Ammon's horn (tissue), 1 donor: Measurements from ENCODE around the gene HHEX.

Source experiments
- DNase-seq: peaks from one replicate; pipeline ENCODE4 v3.0.0-alpha.2; 2016; ENCODE audit warnings: low spot score

HHEX gene

DNA sequence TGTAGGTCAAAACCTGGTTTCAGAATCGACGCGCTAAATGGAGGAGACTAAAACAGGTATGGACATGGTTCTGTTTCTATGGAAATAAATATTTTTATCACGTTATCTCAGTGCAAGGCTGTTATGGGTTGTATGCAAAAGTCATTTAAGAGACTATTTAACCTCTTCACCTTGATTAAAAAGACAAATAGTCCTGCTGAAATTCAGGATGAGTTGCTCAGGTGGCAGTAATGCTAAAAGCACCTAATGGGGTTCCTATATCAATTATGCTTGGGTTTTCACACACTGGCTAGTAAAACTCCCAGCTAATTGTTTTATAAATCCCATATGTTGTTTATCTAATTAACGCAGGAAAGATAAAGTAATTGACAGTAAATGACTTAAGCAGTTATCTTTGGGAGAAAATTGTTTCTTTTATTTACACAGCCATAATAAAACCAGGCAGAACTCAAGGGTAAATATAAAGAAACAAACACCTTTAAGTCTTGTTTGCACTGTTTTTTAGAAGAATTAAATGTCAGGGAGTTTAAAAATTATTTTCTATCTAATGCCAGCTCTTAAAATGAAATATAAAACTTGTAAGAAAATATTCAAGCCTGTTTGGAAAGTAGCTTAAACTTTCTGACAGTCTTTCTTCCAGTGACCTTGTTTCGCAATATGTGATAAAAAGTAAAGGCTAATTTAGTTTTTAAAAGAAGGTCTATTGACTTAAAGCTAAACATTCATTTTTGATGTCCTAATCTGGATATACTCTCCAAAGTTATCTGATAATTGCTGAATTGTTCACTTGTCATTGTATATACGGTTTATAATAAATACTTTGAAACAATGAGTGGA is 3.2 kb downstream of the HHEX start:
- no peak for DNase-seq

GRCh38 chr10:92693534-92693893 is 3.8 kb downstream of the HHEX start:
- DNase-seq = no peak

DNA sequence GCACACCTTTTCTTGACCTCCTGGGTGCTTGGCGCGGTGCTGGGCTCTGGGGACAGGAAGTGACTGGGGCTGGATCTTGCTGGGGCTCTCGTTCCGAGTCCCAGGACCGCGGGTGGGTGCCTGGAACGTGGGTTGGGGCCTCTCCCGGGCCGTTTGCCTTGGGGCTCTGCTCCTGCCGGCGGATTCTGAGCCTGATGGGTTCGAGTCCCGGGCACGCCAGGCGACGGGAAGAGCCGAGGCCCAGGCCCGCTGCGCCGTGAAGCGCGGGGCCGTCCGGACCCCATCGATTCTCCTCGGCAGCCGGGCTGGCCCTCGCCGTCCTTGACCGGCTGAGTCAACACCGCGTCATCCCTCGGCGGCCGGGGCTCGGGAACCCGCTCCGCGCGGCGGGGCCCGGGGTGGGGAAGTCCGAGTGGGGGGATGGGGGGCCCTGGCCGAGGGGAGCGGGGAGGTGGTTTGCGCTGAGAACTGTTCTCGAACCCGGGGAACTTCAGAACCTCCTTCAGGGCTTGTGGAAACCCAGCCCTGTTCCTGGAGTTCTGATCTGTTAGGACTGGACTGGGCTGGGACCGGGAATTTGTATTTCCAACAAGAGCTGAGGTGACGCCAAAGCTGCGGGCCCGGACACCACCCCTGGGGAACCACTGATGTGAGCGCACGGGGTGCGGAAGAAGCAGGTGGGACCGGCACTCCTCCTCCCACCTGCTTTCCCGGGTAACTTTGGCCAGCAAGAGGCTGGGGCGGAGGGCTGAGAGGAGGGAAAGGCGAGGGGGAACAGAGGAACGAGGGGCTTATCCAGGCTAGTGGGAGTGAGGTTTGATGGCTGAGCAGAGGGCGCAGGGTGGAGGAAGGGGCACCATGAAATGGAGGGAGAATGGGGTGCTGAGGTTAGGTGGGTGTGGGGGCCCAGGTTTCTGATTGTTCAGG is 6.2 kb downstream of the HHEX start:
- DNase-seq = no peak

DNA sequence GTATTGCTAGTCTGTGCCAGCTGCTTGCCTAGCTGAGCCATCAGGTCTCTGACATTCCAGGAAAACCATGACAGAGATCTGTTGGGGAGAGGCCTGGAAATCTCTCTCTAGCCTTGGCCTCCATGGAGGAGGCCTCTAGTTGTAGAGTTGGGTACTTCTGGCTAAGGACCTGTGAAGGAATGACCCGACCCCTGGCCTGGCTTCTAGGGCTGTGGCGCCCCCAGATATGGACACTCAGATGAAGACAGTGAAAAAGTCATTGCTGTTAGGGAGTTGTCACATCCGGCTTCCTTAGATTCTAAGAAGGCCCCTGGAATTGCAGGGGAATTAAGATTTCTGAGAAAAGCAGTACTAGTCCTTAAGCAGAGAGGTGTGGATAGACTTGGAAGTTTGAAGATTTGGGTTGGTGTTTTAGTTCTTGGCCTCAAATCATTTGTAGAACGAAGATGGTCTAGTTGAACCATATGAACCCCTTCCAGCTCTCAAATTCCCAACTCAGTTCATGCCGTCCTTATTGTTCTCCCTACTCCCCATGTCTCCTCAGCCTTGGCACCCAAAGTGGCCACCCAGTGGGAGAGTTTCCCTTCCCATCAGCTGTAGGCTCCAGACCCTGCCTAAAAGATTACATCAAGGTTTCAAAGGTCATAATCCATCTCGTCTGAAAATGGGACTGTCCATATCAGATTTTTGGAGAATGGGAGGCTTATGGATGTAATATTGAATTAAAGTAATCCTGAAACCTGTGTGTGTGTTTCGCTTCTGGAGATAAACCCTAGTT is 7.0 kb downstream of the HHEX start:
- no peak for DNase-seq

- no peak for DNase-seq
Measured at GRCh38 chr10:92697663-92698511, 8.1 kb downstream of the HHEX start.

GRCh38 chr10:92699193-92699517 is 9.4 kb downstream of the HHEX start:
- no peak for DNase-seq

GRCh38 chr10:92699518-92700381 is 10.0 kb downstream of the HHEX start:
- no peak for DNase-seq

GRCh38 chr10:92702301-92702916 is 12.7 kb downstream of the HHEX start:
- no peak for DNase-seq

GRCh38 chr10:92712016-92712889 is 22.5 kb downstream of the HHEX start:
- DNase-seq = no peak

- no peak for DNase-seq
Measured at GRCh38 chr10:92714152-92714845, 24.5 kb downstream of the HHEX start.

GRCh38 chr10:92714872-92715271 is 25.1 kb downstream of the HHEX start:
- no peak for DNase-seq

DNA sequence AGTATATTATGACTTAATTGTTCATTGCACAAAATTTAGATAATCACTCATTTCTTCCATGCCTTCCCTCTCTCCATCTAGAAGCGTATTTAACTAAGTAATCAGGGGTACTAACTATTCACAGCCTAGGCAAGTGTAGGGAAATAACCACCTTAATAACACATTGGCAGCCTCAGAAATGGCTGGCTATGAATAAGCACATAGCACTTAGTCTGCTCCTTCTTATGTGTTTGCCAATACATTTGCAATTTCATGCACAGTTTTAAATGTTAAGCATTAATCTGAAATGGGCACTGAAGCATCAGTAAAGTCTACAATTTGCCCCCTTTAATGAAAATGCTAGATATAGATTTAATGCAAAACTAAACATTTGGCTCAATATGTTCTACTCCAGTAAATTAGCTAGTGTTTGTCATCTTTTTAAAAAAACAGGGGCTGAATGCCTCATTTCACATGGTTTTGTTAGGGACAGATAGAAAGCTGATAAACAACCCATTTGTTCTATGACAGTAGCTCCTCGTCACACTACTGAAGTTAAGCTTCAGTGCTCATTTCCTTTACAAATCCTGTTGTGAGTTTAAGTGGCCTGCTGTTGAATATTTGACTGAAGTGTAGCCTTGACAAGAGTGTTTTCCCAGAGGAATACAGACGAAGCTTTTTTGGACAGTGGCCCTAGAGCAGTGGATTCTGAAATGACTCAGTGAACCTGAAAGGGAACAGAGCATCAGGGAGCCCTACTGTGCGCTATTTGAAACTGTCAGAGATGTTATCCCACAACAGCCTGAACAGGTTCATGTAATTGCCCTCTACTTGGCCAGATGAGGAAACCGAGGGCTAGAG is 30.5 kb downstream of the HHEX start:
- no peak for DNase-seq

DNA sequence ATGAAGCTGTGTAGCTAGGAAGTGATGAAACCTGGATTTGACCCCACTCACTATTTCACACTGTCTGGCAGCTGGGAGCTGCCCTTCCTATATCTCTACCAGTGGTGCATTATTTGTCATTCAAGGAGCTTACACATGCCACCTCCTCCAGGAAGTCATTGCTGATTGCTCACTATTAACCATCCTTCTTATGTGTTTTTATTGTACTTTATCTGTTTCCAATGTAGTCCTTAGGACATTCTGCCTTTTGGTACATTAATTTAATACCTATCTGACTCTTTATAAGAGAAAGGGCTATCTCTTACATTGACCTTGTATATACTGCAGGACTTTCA is 31.0 kb downstream of the HHEX start:
- DNase-seq = no peak

- DNase-seq = no peak
Measured at GRCh38 chr10:92722349-92722748, 32.6 kb downstream of the HHEX start.

DNA sequence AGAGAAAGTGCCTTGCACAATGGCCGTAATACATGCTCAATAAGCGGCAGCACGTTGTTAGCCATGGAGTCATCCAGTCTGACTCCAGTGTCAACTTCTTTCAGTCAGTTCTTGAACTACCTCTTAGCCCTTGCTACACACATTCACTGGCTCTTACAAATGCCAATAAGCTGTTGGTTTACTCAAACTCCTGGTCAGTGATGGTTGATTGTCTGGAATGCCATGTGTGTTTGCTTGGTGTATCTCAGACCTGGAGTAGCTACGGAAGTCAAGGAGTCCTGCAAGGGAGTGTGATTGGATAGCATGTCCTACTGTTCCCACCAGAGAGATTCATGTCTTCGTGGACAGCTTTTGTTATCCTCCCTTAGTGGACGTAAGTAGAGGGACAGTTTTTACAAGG is 37.4 kb downstream of the HHEX start:
- no peak for DNase-seq

DNA sequence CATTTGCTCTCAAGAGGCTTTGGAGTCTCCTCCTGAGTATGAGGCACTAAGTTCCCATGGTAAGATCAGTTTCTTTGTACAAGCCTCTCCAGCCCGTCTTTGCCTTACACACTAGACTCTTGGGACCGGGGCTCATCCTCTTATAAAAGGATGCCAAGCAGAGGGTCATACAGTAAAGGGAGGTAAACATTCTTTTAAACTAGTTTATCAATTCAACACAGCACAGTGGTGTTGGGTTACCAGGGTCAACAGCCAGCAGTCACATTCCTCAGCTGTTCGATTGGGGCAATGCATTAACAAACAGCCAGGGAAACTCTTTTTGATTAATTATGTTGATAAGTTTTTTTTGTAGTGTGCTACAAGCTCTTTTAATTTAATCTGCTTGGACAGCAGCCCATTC is 37.8 kb downstream of the HHEX start:
- no peak for DNase-seq

GRCh38 chr10:92729886-92730285 is 40.1 kb downstream of the HHEX start:
- DNase-seq = no peak

- DNase-seq = no peak
Measured at GRCh38 chr10:92732958-92733357, 43.2 kb downstream of the HHEX start.
